ENCODE measurements around the gene SMIM30.
"Not testable (repeated sequence)": the region's sequence is repeated elsewhere in the genome, so short reads cannot be mapped to it uniquely, and the experiment has no call there.

Gene SMIM30, protein sequence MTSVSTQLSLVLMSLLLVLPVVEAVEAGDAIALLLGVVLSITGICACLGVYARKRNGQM
- total RNA-seq = 5.2 to 28.9 (median 20.0) reads per million in 3 experiments

DNA sequence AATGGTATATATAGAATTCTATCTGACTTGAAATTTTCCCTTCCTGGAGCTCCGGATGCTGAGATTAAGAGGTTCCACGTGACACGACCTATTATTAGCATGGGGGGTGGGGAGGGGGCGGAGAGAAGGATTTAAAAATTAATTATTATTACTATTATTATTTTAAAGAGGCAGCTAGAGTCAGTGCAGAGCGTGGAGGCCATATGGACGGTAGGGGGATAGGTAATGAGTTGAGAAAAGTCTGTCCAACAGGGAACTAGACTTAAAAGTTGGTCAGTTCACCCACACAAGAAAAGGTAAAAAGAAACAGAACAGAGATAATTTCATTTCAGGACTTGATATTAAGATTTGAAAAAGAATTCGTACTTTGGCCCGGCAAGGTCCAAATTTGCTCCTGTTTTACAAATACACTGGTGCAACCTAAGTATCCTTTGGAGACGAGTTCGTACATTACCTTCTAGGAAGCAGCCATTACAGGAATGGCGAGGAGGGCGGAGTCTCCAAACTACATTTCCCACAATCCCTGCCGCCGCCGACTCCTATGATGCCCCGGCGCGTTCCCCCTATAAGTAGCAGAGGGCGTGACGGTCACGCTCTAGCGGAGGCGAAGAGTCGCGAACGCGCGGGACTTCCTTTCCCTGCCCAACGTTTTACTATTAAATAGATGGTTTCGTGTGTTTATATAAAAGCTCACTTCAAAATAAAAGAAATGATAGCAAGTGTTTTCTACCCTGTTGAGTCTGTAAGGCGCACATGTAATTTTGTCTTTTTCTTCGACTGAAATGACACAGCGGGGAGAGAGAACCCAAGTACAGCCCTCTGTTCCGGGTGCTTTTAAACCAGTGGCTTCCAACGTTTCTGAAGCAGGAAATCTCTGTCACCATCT lies at the start of gene SMIM30:
Gene SMIM30, minus strand, starts transcription at position 481 of the 886 bp plus-strand sequence. CDS start 976 bp downstream, outside the sequence.
- DNase-seq = peak; percentile 86

- not testable (repeated sequence) for DNase-seq
These were observed 47.8 kb upstream of the SMIM30 start for GRCh38 chr7:113166176-113166575.

DNA sequence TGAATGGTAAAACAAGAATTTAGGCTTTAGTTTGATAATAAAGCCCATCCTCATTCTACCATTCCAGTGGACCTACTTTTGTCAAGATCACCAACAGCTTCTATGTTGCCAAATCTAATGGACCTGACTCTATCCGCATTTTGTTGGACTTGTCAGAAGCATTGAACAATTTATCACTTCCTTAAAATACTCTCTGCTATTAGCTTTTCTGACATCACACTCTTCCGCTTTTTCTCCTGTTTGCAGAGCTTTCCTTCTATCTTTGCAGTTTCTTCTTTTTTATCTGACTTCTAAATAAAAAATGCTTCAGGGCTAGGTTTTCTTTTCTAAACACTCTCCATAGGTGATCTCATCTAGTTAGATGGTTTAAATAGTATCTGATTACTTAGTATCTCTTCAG lies 42.7 kb upstream of the SMIM30 start:
- DNase-seq = no peak

DNA sequence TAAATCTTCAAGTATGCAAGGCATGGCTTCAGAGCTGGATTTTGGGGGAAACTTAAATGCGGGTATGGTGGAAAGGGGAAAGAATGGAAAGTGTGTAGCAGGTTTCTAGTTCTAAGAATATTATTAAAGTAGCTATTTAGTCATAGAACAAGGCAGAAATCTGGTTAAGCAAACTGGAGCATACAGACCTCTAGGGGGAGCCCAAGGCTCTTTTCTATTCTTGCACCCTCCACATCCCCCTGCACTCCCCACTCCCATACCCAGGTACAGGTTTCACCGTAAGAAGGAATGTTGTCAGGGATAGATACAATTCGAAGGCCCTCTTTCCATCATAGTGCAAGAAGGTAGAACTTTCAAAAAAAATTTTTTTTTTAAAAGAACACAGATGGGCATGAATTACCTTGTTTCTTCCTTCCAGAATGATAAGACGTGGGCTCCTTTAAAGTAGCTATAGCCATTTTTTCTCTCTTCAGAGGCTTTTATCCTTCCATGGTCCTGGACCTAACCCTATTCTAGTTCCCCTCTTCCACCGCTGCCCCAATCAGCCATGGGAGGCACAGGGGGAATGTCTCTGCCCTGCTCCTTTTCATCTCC lies 41.5 kb upstream of the SMIM30 start:
- no peak for DNase-seq

DNA sequence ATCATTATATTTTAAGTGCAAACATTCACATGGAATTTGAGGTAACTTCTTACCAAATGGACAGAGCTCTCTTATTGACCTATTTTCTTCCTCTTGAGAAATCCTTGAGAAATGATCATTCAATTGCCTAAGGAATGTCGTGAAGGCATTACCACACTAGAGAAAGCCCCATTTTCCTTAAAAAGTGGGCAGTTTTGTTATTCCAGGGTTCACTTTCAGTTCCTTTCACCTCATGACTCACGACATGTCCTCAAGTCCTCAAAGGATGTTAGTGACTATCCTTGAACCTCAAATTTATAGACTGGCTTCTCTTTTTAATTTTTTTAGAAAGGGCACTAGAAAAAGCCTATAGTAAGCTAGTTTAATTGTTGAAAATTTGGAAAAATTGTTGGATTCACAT lies 40.4 kb upstream of the SMIM30 start:
- DNase-seq = no peak

DNA sequence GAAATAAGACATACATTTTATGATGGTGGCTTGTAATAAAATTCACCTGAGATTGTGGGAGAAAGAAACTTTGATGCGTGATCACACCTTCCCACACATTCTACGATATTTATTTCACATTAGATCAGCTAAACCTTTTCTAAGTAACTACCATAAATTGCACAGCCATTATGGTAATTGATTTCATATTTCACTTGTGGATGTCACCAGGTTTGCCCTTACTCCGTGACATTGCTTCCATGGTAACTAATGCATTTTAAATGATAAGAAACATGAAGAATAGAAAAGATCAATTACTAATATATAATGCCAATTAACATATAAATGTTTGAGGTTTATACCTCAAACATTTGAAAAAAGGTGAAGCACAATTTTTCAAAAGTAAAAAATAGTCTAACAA lies 35.8 kb upstream of the SMIM30 start:
- DNase-seq = no peak

DNA sequence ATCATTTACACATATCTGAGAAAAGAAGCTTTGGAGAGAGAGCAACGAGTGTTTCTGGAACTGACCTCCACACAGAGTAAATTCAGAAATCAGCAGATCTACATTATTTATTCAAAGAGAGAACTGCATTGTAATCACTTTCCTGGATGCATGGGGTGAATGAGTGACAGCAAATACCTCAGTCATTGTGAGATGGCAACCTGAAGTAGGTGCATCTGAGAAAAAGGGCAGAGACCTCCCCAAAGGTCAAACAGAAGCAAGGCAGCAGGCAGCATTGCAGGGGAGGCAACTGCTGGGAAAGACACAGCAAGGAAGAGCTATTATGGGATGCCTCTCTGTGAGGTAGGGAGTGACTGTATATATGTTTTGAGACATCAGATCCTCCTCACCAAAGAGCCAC lies 26.5 kb upstream of the SMIM30 start:
- no peak for DNase-seq

- no peak for DNase-seq
These were observed 25.3 kb upstream of the SMIM30 start for GRCh38 chr7:113143486-113144257.

- DNase-seq = no peak
These were observed 24.2 kb upstream of the SMIM30 start for GRCh38 chr7:113142385-113143119.

DNA sequence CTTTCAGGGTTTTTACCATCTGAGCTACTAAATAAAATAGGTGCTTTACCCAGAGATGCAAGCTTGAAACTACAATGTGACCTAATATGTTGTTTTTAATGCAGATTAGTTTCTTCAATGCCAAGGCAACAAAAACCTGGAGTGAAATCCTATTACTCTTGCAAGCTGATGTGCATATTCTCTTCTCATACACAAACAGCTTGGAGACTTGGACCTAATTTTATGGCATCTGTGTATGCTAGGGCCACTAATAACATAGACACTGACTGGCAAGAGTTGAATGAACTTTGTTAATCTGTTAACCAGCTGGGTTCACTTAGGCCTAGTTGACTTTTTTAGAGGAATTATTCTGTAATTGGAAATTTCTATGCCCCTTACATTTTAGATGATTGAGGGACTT lies 23.4 kb upstream of the SMIM30 start:
- no peak for DNase-seq

- DNase-seq = no peak
These were observed 22.6 kb upstream of the SMIM30 start for GRCh38 chr7:113140956-113141355.

- DNase-seq = no peak
These were observed 18.9 kb upstream of the SMIM30 start for GRCh38 chr7:113137241-113137640.

DNA sequence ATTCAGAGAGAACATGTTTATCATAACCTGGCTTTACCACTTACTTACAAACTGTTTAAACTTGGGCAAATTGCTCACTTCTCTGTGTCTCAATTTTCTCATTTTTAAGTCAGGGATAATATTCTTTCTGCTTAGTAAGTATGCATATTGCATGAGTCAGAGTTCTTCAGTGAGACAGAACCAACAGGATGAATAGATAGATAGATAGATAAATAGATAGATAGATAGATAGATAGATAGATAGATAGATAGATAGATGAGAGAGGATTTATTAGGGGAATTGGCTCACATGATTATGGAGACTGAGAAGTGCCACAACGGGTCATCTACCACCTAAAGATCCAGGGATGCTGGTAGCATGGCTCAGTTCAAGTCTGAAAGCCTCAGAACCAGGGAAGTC lies 15.7 kb upstream of the SMIM30 start:
- DNase-seq = no peak

DNA sequence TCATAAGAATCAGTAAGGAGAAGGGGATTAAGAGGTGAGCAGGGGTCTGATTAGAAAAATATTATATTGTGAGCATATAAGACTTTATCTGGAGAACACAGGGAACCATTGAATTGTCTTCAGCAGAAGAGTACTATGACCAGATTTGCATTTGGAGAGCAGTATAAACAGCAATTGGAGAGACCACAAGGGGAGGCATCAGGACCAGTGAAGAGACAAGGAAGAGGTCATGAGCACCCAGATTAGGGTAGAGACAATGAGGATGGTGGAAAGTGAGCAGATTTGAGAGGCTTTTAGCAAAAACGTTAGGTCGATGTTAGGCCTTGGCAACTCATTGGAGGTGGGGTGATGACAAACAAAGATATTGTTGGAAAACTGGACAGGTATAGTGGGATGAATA lies 13.0 kb upstream of the SMIM30 start:
- DNase-seq = no peak

GRCh38 chr7:113128031-113128430 lies 9.7 kb upstream of the SMIM30 start:
- no peak for DNase-seq

DNA sequence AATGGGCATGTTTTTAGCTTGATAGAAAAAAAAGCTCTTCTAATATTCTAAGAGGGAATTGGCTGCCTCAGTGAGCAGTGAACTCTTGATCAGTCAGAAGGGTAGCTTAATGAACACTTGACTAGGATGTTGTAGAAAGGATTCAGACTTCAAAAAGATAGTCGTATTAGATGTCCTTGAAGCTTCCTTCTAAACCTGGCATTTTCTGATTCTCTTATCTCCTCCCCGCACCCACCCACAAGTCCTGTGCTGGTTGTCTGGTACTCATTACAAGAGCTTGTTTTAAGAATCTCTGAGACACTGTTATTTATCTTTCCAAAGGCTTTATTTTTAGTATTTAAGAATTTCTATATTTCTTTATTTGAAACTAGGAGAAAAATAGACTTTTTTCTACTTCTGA lies 7.4 kb upstream of the SMIM30 start:
- DNase-seq = no peak

- no peak for DNase-seq
These were observed 4.4 kb upstream of the SMIM30 start for GRCh38 chr7:113122744-113123143.

- no peak for DNase-seq
These were observed 2.3 kb upstream of the SMIM30 start for GRCh38 chr7:113120647-113121046.

DNA sequence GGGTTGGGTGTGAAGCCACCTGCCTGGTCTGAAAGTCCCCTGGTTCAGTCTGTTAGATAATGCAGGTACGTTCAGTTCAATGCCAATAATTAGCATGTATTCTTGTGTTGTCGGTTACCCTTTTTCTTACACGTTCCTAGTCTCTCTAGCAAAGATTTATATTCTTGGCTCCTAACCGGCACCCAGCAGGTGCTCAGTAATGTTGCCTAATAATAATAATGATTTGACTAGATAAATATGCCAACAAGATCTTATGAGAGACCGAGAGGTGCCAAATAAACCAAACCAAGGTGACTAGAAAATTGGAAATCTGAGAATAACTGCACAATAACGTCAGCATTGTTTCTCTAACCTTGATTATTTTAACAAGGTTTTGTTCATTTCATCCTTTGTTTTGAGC lies 1.1 kb upstream of the SMIM30 start:
- no peak for DNase-seq

- not testable (repeated sequence) for DNase-seq
These were observed 980 bp downstream of the SMIM30 start for GRCh38 chr7:113117374-113117774.

GRCh38 chr7:113113912-113114311 lies 4.4 kb downstream of the SMIM30 start:
- no peak for DNase-seq

- no peak for DNase-seq
These were observed 8.6 kb downstream of the SMIM30 start for GRCh38 chr7:113109718-113110117.
